ENCODE data around the gene SPON1.

- TF ChIP-seq CTCF (IDR thresholded peaks at IDR 0.05; ENCODE audit: low read depth, low read length, missing input control) (no peak), JUND (IDR thresholded peaks at IDR 0.05) (no peak), FOXA2 (IDR thresholded peaks at IDR 0.05) (no peak), REST (IDR thresholded peaks at IDR 0.05) (no peak), SP1 (IDR thresholded peaks at IDR 0.05) (no peak), ATF3 (IDR thresholded peaks at IDR 0.05) (no peak), MAX (IDR thresholded peaks at IDR 0.05) (no peak), GABPA (IDR thresholded peaks at IDR 0.05 in 1 of 2, conservative IDR thresholded peaks at IDR 0.05 in 1 of 2) (no peak), TAF1 (conservative IDR thresholded peaks at IDR 0.05) (no peak), RAD21 (IDR thresholded peaks at IDR 0.05) (no peak), HNF4A (conservative IDR thresholded peaks at IDR 0.05) (no peak)
Measured at GRCh38 chr11:14225666-14226065, 263.1 kb downstream of the SPON1 start.
